Measurements from ENCODE around the gene ZFP64. TPM values are rescaled to one million over a fixed set of nuclear protein-coding genes. Genes with fewer than 3 reads are reported as not detected.
"Not testable (repeated sequence)": the region's sequence is repeated elsewhere in the genome, so short reads cannot be mapped to it uniquely, and the experiment has no call there.

Gene ZFP64
- total RNA-seq, 2 experiments from 2014 or later: 10.0 to 11.8 TPM

DNA sequence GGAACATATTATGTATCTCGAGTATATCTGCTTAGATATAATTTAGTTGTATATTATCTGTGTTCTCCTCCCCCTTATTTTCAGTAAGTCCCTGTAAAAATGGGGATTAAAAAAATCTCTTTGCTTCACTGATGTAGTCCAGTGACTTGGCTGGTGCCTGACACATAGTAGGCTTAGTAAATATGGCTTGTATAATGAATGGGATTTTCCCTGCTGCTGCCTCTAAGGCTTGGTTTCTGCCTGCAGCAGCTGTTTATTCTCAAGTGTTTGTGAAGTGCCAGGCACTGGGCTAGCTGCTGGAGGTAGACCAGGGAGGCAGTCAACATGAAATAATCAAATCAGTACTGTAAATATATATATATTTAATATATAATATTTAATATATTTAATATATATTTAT is 1.6 kb upstream of the ZFP64 start:
- DNase-seq: no peak
- no peaks in the 10 kb centered on the region for H3K27me3 Mint-ChIP-seq
- H3K4me3 Mint-ChIP-seq: peak overlapping the region; percentile 77
- CTCF ChIA-PET: no interaction called here
- peak overlapping the region; percentile 86 for H3K27ac Mint-ChIP-seq
- H3K9me3 Mint-ChIP-seq: no peaks in the 10 kb centered on the region
- POLR2A ChIA-PET: interaction anchor here (0.7 kb wide), 1 partner anchor 33 kb away, joined by 5 read pairs; no protein-coding TSS in a partner anchor
- peaks cover 23% of the 10 kb centered on the region for H3K4me1 Mint-ChIP-seq
- no peaks in the 10 kb centered on the region for H3K36me3 Mint-ChIP-seq (ENCODE audit: low read depth)

DNA sequence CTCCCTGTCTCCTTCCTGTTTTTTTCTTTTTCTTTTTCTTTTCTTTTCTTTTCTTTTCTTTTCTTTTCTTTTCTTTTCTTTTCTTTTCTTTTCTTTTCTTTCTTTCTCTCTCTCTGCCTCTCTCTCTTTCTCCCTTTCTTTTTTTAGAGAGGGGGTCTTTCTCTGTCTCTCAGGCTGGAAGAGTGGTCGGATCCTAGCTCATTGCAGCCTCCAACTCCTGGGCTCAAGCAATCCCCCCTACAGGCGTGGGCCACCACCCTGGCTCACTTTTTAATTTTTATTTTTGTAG is 1.1 kb upstream of the ZFP64 start:
- H3K36me3 Mint-ChIP-seq (ENCODE audit: low read depth); H3K9me3 Mint-ChIP-seq; H3K27me3 Mint-ChIP-seq; DNase-seq: not testable (repeated sequence)
- ChIA-PET CTCF (interaction anchor here (1.1 kb wide), 1 partner anchor 36 kb away, joined by 3 read pairs; no protein-coding TSS in a partner anchor), POLR2A (interaction anchor here (0.7 kb wide), 1 partner anchor 34 kb away, joined by 5 read pairs; no protein-coding TSS in a partner anchor)
- H3K4me1 Mint-ChIP-seq: peaks cover 23% of the 10 kb centered on the region
- peak overlapping the region; percentile 77 for H3K4me3 Mint-ChIP-seq
- H3K27ac Mint-ChIP-seq: peak overlapping the region; percentile 86

DNA sequence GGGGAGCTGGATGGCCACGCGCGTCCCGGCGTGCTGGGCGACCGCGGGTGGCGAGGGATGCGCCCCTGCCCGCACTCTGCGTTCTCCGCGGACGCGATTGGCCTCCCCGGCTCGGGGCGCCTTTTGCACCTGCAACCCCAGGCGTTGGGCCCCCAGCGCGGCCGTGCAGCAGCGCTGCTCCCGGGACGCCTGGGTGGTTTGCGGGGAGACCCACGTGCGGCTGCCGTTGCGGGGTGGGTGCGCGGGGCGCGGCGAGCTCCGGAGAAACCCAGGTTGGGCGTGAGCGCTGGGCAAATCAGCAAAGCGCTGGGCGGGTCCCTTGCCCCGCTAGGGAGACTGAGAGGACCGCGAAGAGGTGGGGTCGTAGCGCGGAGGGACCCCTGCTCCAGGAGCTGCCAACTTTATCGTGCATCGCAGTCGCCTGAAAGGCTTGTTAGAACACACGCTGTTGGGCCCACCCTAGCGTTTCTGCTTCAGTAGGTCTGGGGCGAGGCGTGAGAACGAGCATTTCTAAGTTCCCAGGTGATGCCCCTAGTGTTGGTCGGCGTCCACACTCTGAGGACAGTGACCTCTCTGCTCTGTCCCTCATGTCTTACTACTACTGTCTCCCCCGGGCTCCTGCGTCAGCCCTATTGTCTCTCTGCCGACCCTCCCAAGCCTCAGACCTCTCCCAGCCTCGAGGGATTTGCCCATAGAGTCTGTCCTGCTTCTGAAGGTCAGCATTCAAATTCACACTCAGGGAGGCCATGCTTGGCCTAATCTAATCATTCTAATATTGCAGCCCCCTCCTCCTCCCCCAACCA is 538 bp upstream of the ZFP64 start:
- Mint-ChIP-seq H3K4me3 (peak overlapping the region; percentile 77), H3K27ac (peak overlapping the region; percentile 86), H3K36me3 (ENCODE audit: low read depth) (no peaks in the 10 kb centered on the region), H3K4me1 (peaks cover 23% of the 10 kb centered on the region), H3K27me3 (no peaks in the 10 kb centered on the region), H3K9me3 (no peaks in the 10 kb centered on the region)
- ChIA-PET POLR2A (no interaction called here), CTCF (interaction anchor here (0.7 to 1.6 kb wide), 7 partner anchors 9 to 1031 kb away, joined by 3 to 7 read pairs (median 4); no protein-coding TSS in a partner anchor)
- DNase-seq: peak; percentile 52

DNA sequence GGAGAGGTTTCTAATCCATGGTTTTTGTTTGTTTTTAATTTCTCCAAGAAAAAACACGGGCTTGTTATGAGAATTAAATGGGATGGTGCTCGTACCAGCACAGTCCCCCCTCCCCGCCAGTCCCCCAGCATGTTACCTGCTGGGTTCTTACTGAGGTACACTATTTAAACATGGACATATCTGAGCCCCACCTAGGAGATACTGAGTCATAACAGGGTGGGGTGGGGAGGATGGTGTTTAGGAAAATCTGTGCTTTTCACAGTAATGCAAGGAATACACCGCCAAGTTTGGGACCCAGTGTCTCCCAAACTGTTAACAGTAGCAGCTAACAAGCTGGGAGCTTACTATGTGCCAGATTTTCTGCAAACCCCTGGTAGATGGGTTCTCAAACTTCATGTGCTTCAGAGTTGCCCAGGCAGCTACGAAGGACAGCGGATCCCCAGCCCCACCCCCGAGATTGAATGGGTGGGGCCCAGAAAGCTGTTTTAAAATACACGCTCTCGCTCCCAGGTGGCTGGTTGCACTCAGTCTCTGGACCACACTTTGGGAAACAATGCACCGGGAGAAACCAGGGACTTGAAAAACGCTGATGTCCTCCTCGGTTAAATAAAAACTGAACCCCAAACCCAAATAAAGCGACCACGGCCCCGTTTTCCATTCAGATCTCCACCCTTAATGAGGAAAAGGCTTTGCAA is 995 bp downstream of the ZFP64 start:
- ChIA-PET POLR2A (no interaction called here), CTCF (interaction anchor here (0.9 to 1.6 kb wide), 4 partner anchors 13 to 40 kb away, joined by 3 to 7 read pairs (median 6); no protein-coding TSS in a partner anchor)
- peaks cover 23% of the 10 kb centered on the region for H3K4me1 Mint-ChIP-seq
- peaks cover 6% of the 10 kb centered on the region for H3K36me3 Mint-ChIP-seq (ENCODE audit: low read depth)
- no peaks in the 10 kb centered on the region for H3K9me3 Mint-ChIP-seq
- DNase-seq: peak; percentile 46
- peak overlapping the region; percentile 95 for H3K4me3 Mint-ChIP-seq
- no peaks in the 10 kb centered on the region for H3K27me3 Mint-ChIP-seq
- peak overlapping the region; percentile 95 for H3K27ac Mint-ChIP-seq

DNA sequence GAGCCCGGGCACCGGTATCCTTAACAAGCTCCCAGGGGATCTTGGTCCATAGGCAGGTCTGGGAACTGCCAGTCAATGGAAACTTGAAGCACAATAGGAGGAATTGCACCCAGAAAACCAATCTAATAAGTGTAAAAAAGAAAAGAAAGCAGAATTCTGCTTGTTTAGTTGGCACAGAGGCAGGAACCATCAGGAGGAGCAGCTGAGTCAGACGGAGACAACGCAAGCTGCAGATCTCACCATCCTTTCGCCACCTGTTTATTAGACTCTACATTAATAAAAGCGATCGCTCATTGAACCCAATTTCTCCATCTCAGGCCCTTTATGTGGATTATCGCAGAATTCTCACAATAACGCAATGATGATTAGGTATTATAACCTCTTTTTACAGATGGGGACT is 9.8 kb downstream of the ZFP64 start:
- POLR2A ChIA-PET: no interaction called here

DNA sequence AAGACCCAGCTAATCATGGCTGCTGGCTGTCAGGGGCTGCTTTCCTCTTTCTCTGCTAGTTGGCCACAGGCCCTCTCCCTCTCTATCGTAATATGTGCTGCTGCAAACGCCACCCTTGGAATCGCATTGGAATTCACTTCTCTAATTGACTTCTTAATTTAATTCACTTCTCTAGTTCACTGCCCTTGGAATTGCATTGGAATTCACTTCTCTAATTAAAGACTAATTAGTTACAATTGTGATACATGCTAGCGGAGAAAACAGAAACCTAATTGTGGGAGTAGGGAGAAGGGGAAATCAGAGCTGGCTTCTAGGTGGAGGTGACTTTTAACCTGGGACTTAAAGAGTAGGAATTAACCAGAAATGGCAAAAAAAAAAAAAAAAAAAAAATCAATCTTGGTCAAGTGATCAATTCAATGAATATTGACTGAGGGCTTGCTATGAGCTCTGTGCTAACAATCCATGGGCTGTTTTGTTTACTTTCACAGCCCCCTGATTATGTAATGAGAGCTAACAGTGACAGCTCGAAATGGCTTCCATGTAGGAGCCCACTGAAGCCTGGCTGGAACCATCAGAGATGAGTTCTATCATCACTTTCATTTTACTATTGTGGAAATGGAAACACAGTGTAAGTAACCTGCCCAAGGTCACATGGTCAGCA is 11.3 kb downstream of the ZFP64 start:
- Mint-ChIP-seq H3K27ac (no peak overlapping the region), H3K9me3 (no peaks in the 10 kb centered on the region), H3K27me3 (no peaks in the 10 kb centered on the region), H3K4me1 (peaks cover 7% of the 10 kb centered on the region), H3K4me3 (no peak overlapping the region), H3K36me3 (ENCODE audit: low read depth) (peaks cover 21% of the 10 kb centered on the region)
- CTCF ChIA-PET: interaction anchor here (0.6 to 1.5 kb wide), 3 partner anchors 10 to 132 kb away, joined by 3 to 4 read pairs (median 4); no protein-coding TSS in a partner anchor
- POLR2A ChIA-PET: no interaction called here
- no peak for DNase-seq

More for the DNA sequence above, 9.8 kb downstream of the ZFP64 start:
- peaks cover 7% of the 10 kb centered on the region for H3K4me1 Mint-ChIP-seq
- H3K36me3 Mint-ChIP-seq (ENCODE audit: low read depth): peaks cover 25% of the 10 kb centered on the region
- CTCF ChIA-PET: no interaction called here
- H3K27ac Mint-ChIP-seq: no peak overlapping the region
- no peaks in the 10 kb centered on the region for H3K27me3 Mint-ChIP-seq
- no peak for DNase-seq
- H3K9me3 Mint-ChIP-seq: no peaks in the 10 kb centered on the region
- H3K4me3 Mint-ChIP-seq: no peak overlapping the region

DNA sequence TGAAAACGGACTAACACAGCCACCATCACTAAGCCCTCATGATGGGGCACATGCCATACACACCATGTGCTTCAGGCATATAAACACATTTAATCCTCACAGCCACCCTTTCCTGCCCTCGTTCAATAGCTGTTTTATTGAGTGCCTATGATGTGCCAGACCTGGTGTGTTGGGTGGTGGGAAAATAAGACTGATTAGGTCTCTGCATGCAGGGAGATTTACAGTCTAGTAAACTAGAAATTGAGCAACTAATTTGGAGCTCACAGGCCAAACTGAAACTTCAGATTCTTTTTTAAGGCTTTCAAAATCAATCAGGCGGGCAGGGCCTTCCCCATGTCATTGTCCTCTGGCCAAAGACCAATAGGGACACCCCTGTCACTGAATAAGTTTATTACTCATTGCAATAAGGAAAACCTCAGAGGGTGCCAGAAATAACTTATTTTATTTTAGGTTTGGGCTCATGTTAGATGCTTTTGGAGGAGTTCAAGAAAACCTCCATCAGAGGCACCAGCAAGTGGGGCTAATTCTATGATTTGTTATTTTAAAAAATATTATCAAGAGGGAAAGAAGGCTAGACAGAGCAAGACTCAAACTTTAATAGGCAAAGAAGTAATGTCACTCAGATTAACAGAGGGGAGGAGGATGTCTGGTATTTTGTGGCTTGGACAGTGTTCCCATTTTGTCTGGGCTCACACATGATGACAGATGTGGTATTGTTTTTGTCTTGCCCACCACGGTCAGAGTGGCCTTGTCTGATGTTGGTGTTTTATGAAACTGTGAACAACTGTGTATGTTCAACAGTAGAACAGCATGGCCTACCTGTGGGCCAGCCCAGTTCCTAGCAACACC is 12.0 kb downstream of the ZFP64 start:
- Mint-ChIP-seq H3K27ac (no peak overlapping the region), H3K4me3 (no peak overlapping the region), H3K36me3 (ENCODE audit: low read depth) (peaks cover 19% of the 10 kb centered on the region)

DNA sequence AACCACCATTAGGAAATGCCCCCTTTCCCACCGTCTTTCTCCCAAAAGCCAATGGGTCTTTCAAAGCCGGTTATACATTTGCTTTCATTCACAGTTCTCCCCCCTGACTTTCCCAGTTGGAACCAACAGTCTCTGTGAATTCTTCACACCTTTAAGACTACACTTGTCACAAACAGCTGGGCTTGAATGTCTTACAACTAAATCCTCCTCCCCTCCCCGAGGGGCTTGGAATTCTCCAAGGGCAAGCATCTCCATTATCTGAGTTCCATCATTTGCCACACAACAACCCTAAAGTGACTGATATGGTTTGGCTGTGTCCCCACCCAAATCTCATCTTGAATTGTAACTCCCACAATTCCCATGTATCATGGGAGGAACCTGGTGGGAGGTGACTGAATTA is 12.9 kb downstream of the ZFP64 start:
- H3K9me3 Mint-ChIP-seq: no peaks in the 10 kb centered on the region
- H3K4me3 Mint-ChIP-seq: no peak overlapping the region
- H3K4me1 Mint-ChIP-seq: peaks cover 7% of the 10 kb centered on the region
- no peaks in the 10 kb centered on the region for H3K27me3 Mint-ChIP-seq
- POLR2A ChIA-PET: no interaction called here
- CTCF ChIA-PET: interaction anchor here (2.1 kb wide), 1 partner anchor 12 kb away, joined by 7 read pairs; the partner anchor contains the start of gene ZFP64
- H3K36me3 Mint-ChIP-seq (ENCODE audit: low read depth): peaks cover 12% of the 10 kb centered on the region
- DNase-seq: no peak
- no peak overlapping the region for H3K27ac Mint-ChIP-seq

More for the DNA sequence above, 12.0 kb downstream of the ZFP64 start:
- no peaks in the 10 kb centered on the region for H3K27me3 Mint-ChIP-seq
- peaks cover 7% of the 10 kb centered on the region for H3K4me1 Mint-ChIP-seq
- H3K9me3 Mint-ChIP-seq: no peaks in the 10 kb centered on the region
- POLR2A ChIA-PET: no interaction called here
- CTCF ChIA-PET: interaction anchor here (1.5 kb wide), 1 partner anchor 10 kb away, joined by 4 read pairs; no protein-coding TSS in a partner anchor
- no peak for DNase-seq

DNA sequence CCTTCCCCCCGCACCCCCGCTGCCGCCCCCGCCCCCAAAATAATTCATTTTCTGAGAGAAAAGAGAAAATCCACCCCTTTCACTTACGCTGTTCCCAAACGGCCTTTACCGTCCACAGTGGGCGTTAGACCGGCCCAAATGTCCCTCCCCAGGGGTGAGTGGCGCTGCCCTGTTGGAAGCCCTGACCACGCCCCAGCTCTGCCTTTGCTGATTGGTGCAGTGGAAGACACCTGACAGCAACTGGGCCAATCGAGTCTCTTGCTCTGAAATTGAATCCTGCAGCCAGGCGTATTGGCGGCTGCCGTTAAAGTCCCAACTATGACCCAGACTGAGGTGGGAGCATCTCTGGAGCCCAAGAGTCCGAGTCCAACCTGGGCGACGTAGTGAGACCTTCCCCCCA is 15.7 kb downstream of the ZFP64 start:
- Mint-ChIP-seq H3K4me3 (no peak overlapping the region), H3K4me1 (peaks cover 10% of the 10 kb centered on the region), H3K27me3 (no peaks in the 10 kb centered on the region), H3K27ac (no peak overlapping the region), H3K36me3 (ENCODE audit: low read depth) (peaks cover 17% of the 10 kb centered on the region), H3K9me3 (no peaks in the 10 kb centered on the region)
- POLR2A ChIA-PET: no interaction called here
- DNase-seq: no peak
- CTCF ChIA-PET: no interaction called here

DNA sequence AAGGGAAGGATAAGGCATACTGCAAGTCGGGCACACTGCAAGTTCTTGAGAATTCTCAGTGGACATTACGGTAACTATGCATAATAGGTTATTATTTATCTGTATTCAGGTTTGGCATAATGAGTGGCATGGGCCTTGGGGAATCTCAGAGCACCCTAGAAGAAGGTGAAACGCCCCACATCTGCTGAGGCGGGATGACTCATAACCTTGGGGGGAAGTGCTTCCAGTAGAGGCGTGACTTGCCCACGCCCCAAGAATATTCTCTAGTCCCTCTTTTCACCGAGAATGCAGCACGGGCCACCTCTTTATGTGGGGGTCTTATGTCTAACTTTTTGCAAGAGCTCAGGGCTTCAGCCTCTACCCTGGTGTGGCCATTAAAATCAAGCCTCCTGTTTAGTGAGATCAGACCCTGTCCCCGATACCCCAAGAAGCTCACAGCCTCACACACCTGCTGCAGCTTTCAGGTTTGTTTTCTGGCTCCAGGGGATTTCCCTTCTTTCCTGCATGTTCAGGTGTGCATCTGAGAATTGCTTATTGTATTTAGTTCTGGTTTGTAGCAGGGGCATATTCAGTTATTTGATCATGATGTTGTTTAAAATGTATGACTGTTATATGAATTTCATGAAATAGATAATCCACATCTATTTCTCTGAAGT is 19.1 kb downstream of the ZFP64 start:
- H3K27me3 Mint-ChIP-seq: no peaks in the 10 kb centered on the region
- peaks cover 14% of the 10 kb centered on the region for H3K36me3 Mint-ChIP-seq (ENCODE audit: low read depth)
- no peak overlapping the region for H3K27ac Mint-ChIP-seq
- CTCF ChIA-PET: interaction anchor here (0.7 kb wide), 1 partner anchor 12 kb away, joined by 3 read pairs; no protein-coding TSS in a partner anchor
- no peaks in the 10 kb centered on the region for H3K9me3 Mint-ChIP-seq
- peaks cover 16% of the 10 kb centered on the region for H3K4me1 Mint-ChIP-seq
- no peak overlapping the region for H3K4me3 Mint-ChIP-seq
- POLR2A ChIA-PET: no interaction called here
- no peak for DNase-seq

DNA sequence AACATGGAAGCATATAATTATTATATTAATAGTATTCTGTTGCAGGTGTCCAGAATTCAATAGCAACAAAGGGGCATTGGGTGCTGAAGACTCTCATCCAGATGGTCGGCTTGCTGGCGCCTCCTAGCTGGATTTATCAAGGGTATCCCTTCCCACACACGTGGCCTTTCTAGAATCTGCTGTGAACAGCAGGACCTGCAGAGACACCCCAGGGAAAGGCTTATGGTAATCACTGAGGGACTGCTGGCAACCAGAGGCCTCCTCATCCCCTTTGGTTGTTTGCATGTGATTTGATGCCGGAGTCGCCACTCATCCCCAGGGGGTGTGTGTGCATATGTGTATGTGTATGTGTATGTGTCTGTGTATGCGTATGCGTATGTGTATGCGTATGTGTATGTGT is 20.6 kb downstream of the ZFP64 start:
- H3K9me3 Mint-ChIP-seq: peaks cover 3% of the 10 kb centered on the region
- no peaks in the 10 kb centered on the region for H3K27me3 Mint-ChIP-seq
- no peak overlapping the region for H3K27ac Mint-ChIP-seq
- ChIA-PET POLR2A (no interaction called here), CTCF (no interaction called here)
- peaks cover 16% of the 10 kb centered on the region for H3K36me3 Mint-ChIP-seq (ENCODE audit: low read depth)
- no peak overlapping the region for H3K4me3 Mint-ChIP-seq
- DNase-seq: no peak
- peaks cover 16% of the 10 kb centered on the region for H3K4me1 Mint-ChIP-seq

DNA sequence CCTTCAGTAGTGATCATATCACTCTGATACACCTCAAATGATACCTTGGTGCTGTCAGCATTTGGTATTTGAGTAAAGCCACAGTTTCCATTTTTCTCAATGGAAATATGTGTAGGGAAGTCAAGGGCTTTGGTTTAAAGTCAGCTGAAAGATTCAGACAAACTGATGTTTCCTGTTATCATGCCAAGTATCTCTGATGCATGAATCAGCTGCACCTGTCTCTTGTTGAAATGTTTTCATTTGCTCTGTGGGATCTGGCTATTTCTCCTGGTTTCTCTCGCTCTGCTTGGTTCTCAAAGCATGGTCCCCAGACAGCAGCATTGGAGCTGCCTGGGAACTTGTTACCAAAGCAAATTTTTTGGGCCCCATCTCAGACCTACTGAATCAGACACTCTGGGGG is 23.5 kb downstream of the ZFP64 start:
- H3K36me3 Mint-ChIP-seq (ENCODE audit: low read depth): peaks cover 34% of the 10 kb centered on the region
- no peak overlapping the region for H3K27ac Mint-ChIP-seq
- no peaks in the 10 kb centered on the region for H3K27me3 Mint-ChIP-seq
- DNase-seq: no peak
- H3K4me1 Mint-ChIP-seq: peaks cover 16% of the 10 kb centered on the region
- POLR2A ChIA-PET: no interaction called here
- H3K4me3 Mint-ChIP-seq: no peak overlapping the region
- CTCF ChIA-PET: interaction anchor here (2.1 kb wide), 1 partner anchor 24 kb away, joined by 6 read pairs; the partner anchor contains the start of gene ZFP64
- H3K9me3 Mint-ChIP-seq: peaks cover 7% of the 10 kb centered on the region
